Testis (tissue), 3 donors: ENCODE results near the gene IRAK1. TPM values are rescaled to one million over a fixed set of nuclear protein-coding genes. Genes with fewer than 3 reads are reported as not detected.
"Not testable (repeated sequence)": the region's sequence is repeated elsewhere in the genome, so short reads cannot be mapped to it uniquely, and the experiment has no call there.

Experiments used
- DNase-seq: peaks from one replicate; pipeline ENCODE4 v3.0.0-alpha.2; 2019
- H3K27ac ChIP-seq, 2 donors: fragments of 200-600 bp; sonication (generic); one replicate each; pipeline ENCODE4 v1.5.1; 2019
- H3K27me3 ChIP-seq: fragments of 200-600 bp; sonication (generic); one replicate; pipeline ENCODE4 v1.5.1; 2019
- H3K36me3 ChIP-seq: fragments of 200-600 bp; sonication (generic); one replicate; pipeline ENCODE4 v1.5.1; 2017; ENCODE audit warnings: low read depth; ENCODE audit errors: missing control alignments
- H3K4me1 ChIP-seq: fragments of 200-600 bp; sonication (generic); one replicate; pipeline ENCODE4 v1.5.1; 2019
- H3K4me3 ChIP-seq, 2 donors: fragments of 200-600 bp; sonication (generic); one replicate each; pipeline ENCODE4 v1.5.1; 2017 to 2019
- H3K9me3 ChIP-seq: fragments of 200-600 bp; sonication (generic); one replicate; pipeline ENCODE4 v1.5.1; 2017
- POLR2A ChIP-seq: fragments of 450-650 bp; IDR thresholded peaks from one replicate; pipeline ENCODE4 v1.6.1; 2017; ENCODE audit warnings: antibody characterized with exemption, mild to moderate bottlenecking, moderate library complexity
- WGBS, 2 donors: methylation state at CpG; one replicate each; pipeline ENCODE4 v1.1.5; 2018; 5-methylcytosine and 5-hydroxymethylcytosine counted together
- intact Hi-C: fragments of 100-400 bp; cut with DNase I; formaldehyde crosslinking; loops from one replicate; pipeline ENCODE4 v1.15.1; 2023; ENCODE audit warnings: low total_unique reads
- polyA plus RNA-seq: library from polyadenylated mRNA; stranded (reverse); fragments of 350-450 nt; fragmentation: Illumina TruSeq; extraction: RNeasy Lipid Tissue Mini Kit (QIAGEN cat#74804); gene quantifications from one replicate; pipeline ENCODE4 v1.2.3, GENCODE V29; 2014; ENCODE audit warnings: low read depth, low replicate concordance; ENCODE audit not compliant: insufficient read depth
- total RNA-seq, 2 donors: library from RNA; depleted of rRNA; stranded (reverse); fragments of >200 nt; gene quantifications; one replicate each; pipeline ENCODE4 v1.2.3, GENCODE V29; 2016
- TF ChIP-seq, protein P1 (sequence below), 3 experiments: fragments of 450-650 bp in 2 of 3; fragments of 200-600 bp in 1 of 3; sonication (generic) in 1 of 3; IDR thresholded peaks; one replicate each; pipeline ENCODE4 v1.5.1; 2016 to 2019; ENCODE audit warnings: antibody characterized with exemption in 3 of 3, mild to moderate bottlenecking in 2 of 3, moderate library complexity in 1 of 3

IRAK1 gene
- total and polyA plus RNA-seq, 3 donors from 2014 or later = 48.6 to 90.8 (median 77.6) TPM

- H3K4me1 ChIP-seq = no peaks in the 10 kb centered on the region
- TF ChIP-seq, protein P1, sequence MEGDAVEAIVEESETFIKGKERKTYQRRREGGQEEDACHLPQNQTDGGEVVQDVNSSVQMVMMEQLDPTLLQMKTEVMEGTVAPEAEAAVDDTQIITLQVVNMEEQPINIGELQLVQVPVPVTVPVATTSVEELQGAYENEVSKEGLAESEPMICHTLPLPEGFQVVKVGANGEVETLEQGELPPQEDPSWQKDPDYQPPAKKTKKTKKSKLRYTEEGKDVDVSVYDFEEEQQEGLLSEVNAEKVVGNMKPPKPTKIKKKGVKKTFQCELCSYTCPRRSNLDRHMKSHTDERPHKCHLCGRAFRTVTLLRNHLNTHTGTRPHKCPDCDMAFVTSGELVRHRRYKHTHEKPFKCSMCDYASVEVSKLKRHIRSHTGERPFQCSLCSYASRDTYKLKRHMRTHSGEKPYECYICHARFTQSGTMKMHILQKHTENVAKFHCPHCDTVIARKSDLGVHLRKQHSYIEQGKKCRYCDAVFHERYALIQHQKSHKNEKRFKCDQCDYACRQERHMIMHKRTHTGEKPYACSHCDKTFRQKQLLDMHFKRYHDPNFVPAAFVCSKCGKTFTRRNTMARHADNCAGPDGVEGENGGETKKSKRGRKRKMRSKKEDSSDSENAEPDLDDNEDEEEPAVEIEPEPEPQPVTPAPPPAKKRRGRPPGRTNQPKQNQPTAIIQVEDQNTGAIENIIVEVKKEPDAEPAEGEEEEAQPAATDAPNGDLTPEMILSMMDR (IDR thresholded peaks at IDR 0.05) = no peak
- TF ChIP-seq POLR2A = no peak
These were observed 24.2 kb downstream of the IRAK1 start for GRCh38 chrX:153995504-153995903.

DNA sequence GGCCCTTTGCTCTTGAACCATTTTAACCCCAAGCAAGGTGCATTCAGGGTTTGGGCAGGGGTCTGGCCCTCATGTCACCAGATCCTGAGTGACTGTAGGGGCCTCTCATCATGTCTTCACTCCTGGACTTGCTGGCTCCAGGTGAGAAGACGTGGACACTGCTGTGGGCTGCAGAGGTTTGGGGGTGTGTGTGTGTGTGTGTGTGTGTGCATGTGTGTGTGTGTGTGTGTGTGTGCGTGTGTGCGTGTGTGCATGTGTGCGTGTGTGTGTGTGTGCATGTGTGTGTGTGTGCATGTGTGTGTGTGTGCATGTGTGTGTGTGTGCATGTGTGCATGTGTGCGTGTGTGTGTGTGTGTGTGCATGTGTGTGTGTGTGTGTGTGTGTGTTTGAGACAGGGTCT lies 25.3 kb downstream of the IRAK1 start:
- H3K9me3 ChIP-seq, H3K27me3 ChIP-seq, DNase-seq, H3K4me3 ChIP-seq, H3K36me3 ChIP-seq, H3K4me1 ChIP-seq, intact Hi-C loops, H3K27ac ChIP-seq: not testable (repeated sequence)
- WGBS, 2 donors = 100% methylated on average over 2 of the region's 5 CpGs; no CpG with 5 or more reads in 1 of the 2 donors

More at GRCh38 chrX:153995504-153995903, 24.2 kb downstream of the IRAK1 start:
- Histone ChIP-seq H3K27ac (no peak overlapping the region), H3K9me3 (no peaks in the 10 kb centered on the region), H3K4me3 (no peak overlapping the region), H3K27me3 (no peaks in the 10 kb centered on the region), H3K36me3 (no peaks in the 10 kb centered on the region)
- no peak for DNase-seq
- 98 to 100% methylated on average over 6 to 8 of the region's 8 CpGs for WGBS, 2 donors
- intact Hi-C loops = no loop called here

- 79 to 93% methylated on average over 7 to 10 of the region's 10 CpGs for WGBS, 2 donors
- H3K4me3 ChIP-seq = no peak overlapping the region
- H3K9me3 ChIP-seq = no peaks in the 10 kb centered on the region
- intact Hi-C loops = no loop called here
- no peak for DNase-seq
- no peak overlapping the region for H3K27ac ChIP-seq
- H3K4me1 ChIP-seq = no peaks in the 10 kb centered on the region
- TF ChIP-seq POLR2A = no peak
- TF ChIP-seq, protein P1 (IDR thresholded peaks at IDR 0.05) = no peak
- no peaks in the 10 kb centered on the region for H3K27me3 ChIP-seq
- no peaks in the 10 kb centered on the region for H3K36me3 ChIP-seq
These were observed 25.7 kb downstream of the IRAK1 start for GRCh38 chrX:153993978-153994377.

DNA sequence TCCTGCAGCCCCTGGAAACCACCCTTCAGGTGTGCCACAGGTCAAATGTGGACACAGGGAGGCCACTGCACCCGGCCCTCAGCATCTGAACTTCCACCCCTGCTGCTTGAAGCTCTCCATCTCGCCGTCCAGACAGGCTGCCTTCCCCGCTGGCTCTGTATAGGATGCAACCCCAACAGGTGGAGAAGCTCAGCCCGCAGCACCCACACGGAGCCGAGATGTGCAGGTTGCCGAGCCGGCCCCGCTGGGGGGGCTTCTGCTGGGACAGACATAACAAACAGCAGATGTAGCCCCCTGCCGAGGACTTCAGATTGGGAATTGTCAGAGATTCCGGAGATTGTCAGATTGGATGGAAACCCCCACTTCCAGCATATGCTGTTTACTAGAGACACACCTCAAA lies 26.6 kb downstream of the IRAK1 start:
- TF ChIP-seq POLR2A = no peak
- TF ChIP-seq, protein P1 (IDR thresholded peaks at IDR 0.05) = no peak
- Histone ChIP-seq H3K9me3 (no peaks in the 10 kb centered on the region), H3K4me1 (no peaks in the 10 kb centered on the region), H3K36me3 (no peaks in the 10 kb centered on the region), H3K4me3 (no peak overlapping the region), H3K27ac (no peak overlapping the region), H3K27me3 (no peaks in the 10 kb centered on the region)
- intact Hi-C loops = no loop called here
- no peak for DNase-seq
- WGBS, 2 donors = 93 to 100% methylated on average over 1 to 12 of the region's 12 CpGs

- WGBS, 2 donors = 86 to 93% methylated on average over 1 to 8 of the region's 8 CpGs
- intact Hi-C loops = no loop called here
- TF ChIP-seq POLR2A = no peak
- Histone ChIP-seq H3K27ac (no peak overlapping the region), H3K9me3 (no peaks in the 10 kb centered on the region), H3K4me1 (no peaks in the 10 kb centered on the region), H3K4me3 (no peak overlapping the region), H3K27me3 (no peaks in the 10 kb centered on the region), H3K36me3 (no peaks in the 10 kb centered on the region)
- DNase-seq = no peak
These were observed 27.5 kb downstream of the IRAK1 start for GRCh38 chrX:153992180-153992579.

DNA sequence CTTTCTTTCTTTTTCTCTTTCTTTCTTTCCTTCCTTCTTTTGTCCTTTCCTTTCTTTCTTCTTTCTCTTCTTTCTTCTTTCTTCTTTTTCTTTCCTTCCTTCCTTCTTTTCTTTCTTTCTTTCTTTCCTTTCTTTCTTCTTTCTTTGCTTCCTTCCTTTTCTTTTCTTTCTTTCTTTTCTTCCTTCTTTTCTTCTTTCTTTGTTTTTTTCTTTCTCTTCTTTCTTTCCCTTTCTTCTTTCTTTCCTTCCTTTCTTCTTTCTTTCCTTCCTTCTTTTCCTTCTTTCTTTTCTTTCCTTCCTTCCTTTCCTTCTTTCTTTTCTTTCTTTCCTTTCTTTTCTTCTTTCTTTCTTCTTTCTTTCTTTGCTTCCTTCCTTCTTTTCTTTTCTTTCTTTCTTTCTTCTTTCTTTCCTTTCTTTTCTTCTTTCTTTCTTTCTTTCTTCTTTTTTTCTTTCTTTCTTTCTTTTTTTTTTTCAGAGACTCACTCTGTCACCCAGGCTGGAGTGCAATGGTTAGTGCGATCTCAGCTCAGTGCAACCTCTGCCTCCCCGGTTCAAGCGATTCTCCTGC lies 28.6 kb downstream of the IRAK1 start:
- WGBS, 2 donors = 98 to 100% methylated on average over 3 of the region's 3 CpGs
- intact Hi-C loops = no loop called here
- DNase-seq = no peak
- Histone ChIP-seq H3K9me3 (no peaks in the 10 kb centered on the region), H3K27me3 (no peaks in the 10 kb centered on the region), H3K4me1 (no peaks in the 10 kb centered on the region), H3K27ac (no peak overlapping the region), H3K36me3 (no peaks in the 10 kb centered on the region), H3K4me3 (no peak overlapping the region)
- TF ChIP-seq, protein P1 (IDR thresholded peaks at IDR 0.05) = no peak
- no peak for TF ChIP-seq POLR2A
